22Rv1 (cell line): Measurements from ENCODE around the gene CALU.

ENCODE experiments used
- CTCF ChIP-seq: fragments of 450-650 bp; IDR thresholded peaks from 2 replicates; pipeline ENCODE4 v1.5.1; 2017; ENCODE audit warnings: mild to moderate bottlenecking
- ZFX ChIP-seq: fragments of 450-650 bp; IDR thresholded peaks from 2 replicates; pipeline ENCODE4 v1.6.1; 2017; ENCODE audit warnings: antibody characterized with exemption, borderline replicate concordance

- TF ChIP-seq CTCF: no peak
- no peak for TF ChIP-seq ZFX
These were observed 13.1 kb downstream of the CALU start for GRCh38 chr7:128752251-128752650.
